ENCODE data around the gene TBX6. TPM values are rescaled to one million over a fixed set of nuclear protein-coding genes. Genes with fewer than 3 reads are reported as not detected.

TBX6 gene
- total and polyA plus RNA-seq, 2 donors from 2014 or later = 0.62 to 1.6 TPM

- intact Hi-C loops (cut with DNase I) = no loop called here
- peak within 1 kb of the TSS; percentile 59 to 93 (median 93) for H3K9ac ChIP-seq (ENCODE audit: low read length in 3 of 3)
- peaks cover 0 to 10% (median 0%) of the 10 kb centered on the region in 3 donors for H3K9me3 ChIP-seq (ENCODE audit: control insufficient read depth in 2 of 3, insufficient read depth in 1 of 3, low read length in 3 of 3)
- no peaks in the 10 kb centered on the region for H3K27me3 ChIP-seq (ENCODE audit: control insufficient read depth, insufficient read depth, low read length)
- peaks cover 0 to 26% (median 16%) of the 10 kb centered on the region in 3 donors for H3K4me1 ChIP-seq (ENCODE audit: control insufficient read depth in 2 of 3, insufficient read depth in 2 of 3, low read depth in 1 of 3, low read length in 3 of 3)
- H3K36me3 ChIP-seq (ENCODE audit: control insufficient read depth in 2 of 3, insufficient read depth in 3 of 3, low read length in 3 of 3) = peaks cover 4 to 10% (median 5%) of the 10 kb centered on the region in 3 donors
- peak within 1 kb of the TSS; percentile 89 to 92 for H3K27ac ChIP-seq (ENCODE audit: low read depth in 2 of 2, low read length in 2 of 2)
- FAIRE-seq (no peak), DNase-seq (peak; percentile 93 to 98 (median 97))
- peak within 1 kb of the TSS; percentile 66 to 87 (median 86) for H3K4me3 ChIP-seq (ENCODE audit: low read length in 3 of 3)
- TF ChIP-seq CTCF (IDR thresholded peaks at IDR 0.05; ENCODE audit: borderline replicate concordance, extremely low read depth, insufficient read depth) = no peak
These were observed 4.6 kb upstream of the TBX6 start, which contains the start of gene YPEL3 for GRCh38 chr16:30096105-30096861. Gene YPEL3, minus strand, starts transcription at chr16:30096213. Its CDS starts 731 bp downstream, at chr16:30095482.

GRCh38 chr16:30095166-30096078 lies 3.7 kb upstream of the TBX6 start:
- no peak for FAIRE-seq
- TF ChIP-seq CTCF (IDR thresholded peaks at IDR 0.05; ENCODE audit: borderline replicate concordance, extremely low read depth, insufficient read depth) = no peak
- Histone ChIP-seq H3K9me3 (ENCODE audit: control insufficient read depth in 2 of 3, insufficient read depth in 1 of 3, low read length in 3 of 3) (peaks cover 0 to 10% (median 0%) of the 10 kb centered on the region in 3 donors), H3K4me1 (ENCODE audit: control insufficient read depth in 2 of 3, insufficient read depth in 2 of 3, low read depth in 1 of 3, low read length in 3 of 3) (peaks cover 0 to 26% (median 16%) of the 10 kb centered on the region in 3 donors), H3K4me3 (ENCODE audit: low read length in 3 of 3) (peak overlapping the region; percentile 66 to 87 (median 86)), H3K36me3 (ENCODE audit: control insufficient read depth in 2 of 3, insufficient read depth in 3 of 3, low read length in 3 of 3) (peaks cover 4 to 10% (median 5%) of the 10 kb centered on the region in 3 donors), H3K27ac (ENCODE audit: low read depth in 2 of 2, low read length in 2 of 2) (peak overlapping the region; percentile 82 to 90), H3K27me3 (ENCODE audit: control insufficient read depth, insufficient read depth, low read length) (no peaks in the 10 kb centered on the region), H3K9ac (ENCODE audit: low read length in 3 of 3) (peak overlapping the region; percentile 59 to 93 (median 93))
- intact Hi-C loops (cut with DNase I) = no loop called here
- DNase-seq = peak in 3 of 5 donors; percentile 47 to 84 (median 56)

- FAIRE-seq = no peak
- H3K27ac ChIP-seq (ENCODE audit: low read depth in 2 of 2, low read length in 2 of 2) = peak overlapping the region; percentile 36 to 90
These were observed 2.9 kb upstream of the TBX6 start for GRCh38 chr16:30094541-30095165.

More at GRCh38 chr16:30094541-30095165, 2.9 kb upstream of the TBX6 start:
- Histone ChIP-seq H3K27me3 (ENCODE audit: control insufficient read depth, insufficient read depth, low read length) (no peaks in the 10 kb centered on the region), H3K4me3 (ENCODE audit: low read length in 3 of 3) (peak overlapping the region in 2 of 3 donors; percentile 86 to 87), H3K4me1 (ENCODE audit: control insufficient read depth in 2 of 3, insufficient read depth in 2 of 3, low read depth in 1 of 3, low read length in 3 of 3) (peaks cover 0 to 30% (median 16%) of the 10 kb centered on the region in 3 donors), H3K9ac (ENCODE audit: low read length in 3 of 3) (peak overlapping the region in 2 of 3 donors; percentile 5 to 93), H3K9me3 (ENCODE audit: control insufficient read depth in 2 of 3, insufficient read depth in 1 of 3, low read length in 3 of 3) (peaks cover 0 to 10% (median 0%) of the 10 kb centered on the region in 3 donors), H3K36me3 (ENCODE audit: control insufficient read depth in 2 of 3, insufficient read depth in 3 of 3, low read length in 3 of 3) (peaks cover 4 to 10% (median 5%) of the 10 kb centered on the region in 3 donors)
- peak in 1 of 5 donors; percentile 77 for DNase-seq
- intact Hi-C loops (cut with DNase I) = no loop called here
- TF ChIP-seq CTCF (IDR thresholded peaks at IDR 0.05; ENCODE audit: borderline replicate concordance, extremely low read depth, insufficient read depth) = no peak

Data from kidney (tissue), 14 donors.